ENCODE measurements around the gene COX5A. TPM values are rescaled to one million over a fixed set of nuclear protein-coding genes. Genes with fewer than 3 reads are reported as not detected.

COX5A gene
- total and polyA plus RNA-seq, 9 donors = 24.8 to 158 (median 75.0) TPM

- WGBS, 3 donors = 81 to 91% (median 90%) methylated on average over 1 of the region's 1 CpG
- Histone ChIP-seq H3K27me3 (no peaks in the 10 kb centered on the region), H3K4me3 (no peak overlapping the region), H3K4me1 (ENCODE audit: insufficient read depth) (peaks cover 5% of the 10 kb centered on the region), H3K27ac (no peak overlapping the region), H3K9me3 (no peaks in the 10 kb centered on the region), H3K36me3 (no peaks in the 10 kb centered on the region)
- TF ChIP-seq POLR2A (IDR thresholded peaks at IDR 0.05) (no peak), EP300 (IDR thresholded peaks at IDR 0.05) (no peak), CTCF (IDR thresholded peaks at IDR 0.05) (no peak)
- no peak for DNase-seq
- intact Hi-C loops (cut with DNase I) = loop anchor here in 2 of 4 donors (5.0 to 10.0 kb wide), 3 partner anchors 44 to 121 kb away; partner anchors contain the start of genes CSK (in 1 of the 2) and ULK3 (in 1 of the 2)
These were observed 34.2 kb downstream of the COX5A start for GRCh38 chr15:74903676-74904075.

- Histone ChIP-seq H3K9me3 (no peaks in the 10 kb centered on the region), H3K4me3 (no peak overlapping the region), H3K27me3 (no peaks in the 10 kb centered on the region), H3K27ac (no peak overlapping the region), H3K36me3 (no peaks in the 10 kb centered on the region), H3K4me1 (ENCODE audit: insufficient read depth) (peaks cover 5% of the 10 kb centered on the region)
- TF ChIP-seq CTCF (IDR thresholded peaks at IDR 0.05) = no peak
- TF ChIP-seq POLR2A (IDR thresholded peaks at IDR 0.05) = no peak
- TF ChIP-seq EP300 (IDR thresholded peaks at IDR 0.05) = no peak
- 83 to 92% (median 89%) methylated on average over 4 of the region's 4 CpGs for WGBS, 3 donors
- DNase-seq = no peak
- intact Hi-C loops (cut with DNase I) = loop anchor here in 2 of 4 donors (5.0 to 10.0 kb wide), 3 partner anchors 45 to 120 kb away; partner anchors contain the start of genes CSK (in 1 of the 2) and ULK3 (in 1 of the 2)
These were observed 35.4 kb downstream of the COX5A start for GRCh38 chr15:74902295-74903075.

- Histone ChIP-seq H3K9me3 (no peaks in the 10 kb centered on the region), H3K36me3 (no peaks in the 10 kb centered on the region), H3K4me1 (ENCODE audit: insufficient read depth) (peaks cover 5% of the 10 kb centered on the region), H3K27me3 (no peaks in the 10 kb centered on the region), H3K4me3 (no peak overlapping the region), H3K27ac (no peak overlapping the region)
- DNase-seq = peak; percentile 22 to 69 (median 60)
- WGBS, 3 donors = 14 to 21% (median 18%) methylated on average over 5 of the region's 5 CpGs
- intact Hi-C loops (cut with DNase I) = loop anchor here in 3 of 4 donors (2.0 to 10.0 kb wide), 4 partner anchors 46 to 119 kb away; partner anchors contain the start of genes CSK (in 1 of the 3) and ULK3 (in 1 of the 3)
- TF ChIP-seq CTCF (IDR thresholded peaks at IDR 0.05) = peak; percentile 66 to 88 (median 72)
- TF ChIP-seq EP300 (IDR thresholded peaks at IDR 0.05) = no peak
- no peak for TF ChIP-seq POLR2A (IDR thresholded peaks at IDR 0.05)
These were observed 36.2 kb downstream of the COX5A start for GRCh38 chr15:74901612-74902063.

GRCh38 chr15:74897300-74897701 is 40.6 kb downstream of the COX5A start:
- WGBS, 3 donors = 69 to 77% (median 76%) methylated on average over 6 of the region's 6 CpGs
- intact Hi-C loops (cut with DNase I) = no loop called here
- H3K36me3 ChIP-seq = no peaks in the 10 kb centered on the region

More at GRCh38 chr15:74897300-74897701, 40.6 kb downstream of the COX5A start:
- no peak for DNase-seq
- TF ChIP-seq EP300 (IDR thresholded peaks at IDR 0.05) = no peak
- TF ChIP-seq POLR2A (IDR thresholded peaks at IDR 0.05) = no peak
- no peak for TF ChIP-seq CTCF (IDR thresholded peaks at IDR 0.05)
- H3K4me3 ChIP-seq = no peak overlapping the region
- H3K9me3 ChIP-seq = no peaks in the 10 kb centered on the region
- no peaks in the 10 kb centered on the region for H3K27me3 ChIP-seq
- H3K4me1 ChIP-seq (ENCODE audit: insufficient read depth) = no peaks in the 10 kb centered on the region
- no peak overlapping the region for H3K27ac ChIP-seq
